ENCODE measurements around the gene C1orf141.

- TF ChIP-seq EZH2 (IDR thresholded peaks at IDR 0.05; ENCODE audit: insufficient read depth, poor library complexity, severe bottlenecking) (no peak), EZH2phosphoT487 (IDR thresholded peaks at IDR 0.05; ENCODE audit: insufficient read depth, low read depth) (no peak)
Measured at GRCh38 chr1:67089685-67090208, 45.0 kb downstream of the C1orf141 start.
